Gastroesophageal sphincter (tissue), 4 donors: ENCODE data around the gene BTBD6. TPM values are rescaled to one million over a fixed set of nuclear protein-coding genes. Genes with fewer than 3 reads are reported as not detected.

Source experiments
- ATAC-seq: fragments of 150-250 bp; one replicate; pipeline ENCODE4 v1.9.1; 2016; ENCODE audit warnings: mild to moderate bottlenecking, moderate library complexity
- H3K27ac ChIP-seq, 4 donors: fragments of 200-600 bp; sonication (generic) in 3 of 4; 1 replicate in 3 of 4; 2 replicates in 1 of 4; pipeline ENCODE4 v1.5.1; 2016 to 2019
- H3K27me3 ChIP-seq: fragments of 200-600 bp; sonication (generic); one replicate; pipeline ENCODE4 v1.5.1; 2019
- H3K36me3 ChIP-seq, 2 donors: fragments of 200-600 bp; sonication (generic); one replicate each; pipeline ENCODE4 v1.5.1; 2019; ENCODE audit warnings: control low read depth in 1 of 2
- H3K4me1 ChIP-seq, 3 donors: fragments of 200-600 bp; sonication (generic); 1 replicate in 2 of 3; 2 replicates in 1 of 3; pipeline ENCODE4 v1.5.1; 2016 to 2019; ENCODE audit warnings: control low read depth in 2 of 3
- H3K4me3 ChIP-seq, 2 donors: fragments of 200-600 bp; sonication (generic); one replicate each; pipeline ENCODE4 v1.5.1; 2019; ENCODE audit warnings: mild to moderate bottlenecking in 1 of 2, moderate library complexity in 1 of 2
- H3K9me3 ChIP-seq, 3 donors: fragments of 200-600 bp; sonication (generic); one replicate each; pipeline ENCODE4 v1.5.1; 2017 to 2019; ENCODE audit warnings: control low read depth in 2 of 3
- CTCF ChIP-seq, 4 experiments: fragments of 200-600 bp in 2 of 4; fragments of 450-650 bp in 2 of 4; sonication (generic) in 1 of 4; IDR thresholded peaks; one replicate each; pipeline ENCODE4 v1.5.1; 2017 to 2019; ENCODE audit warnings: antibody characterized with exemption in 4 of 4, mild to moderate bottlenecking in 2 of 4, moderate library complexity in 2 of 4
- EP300 ChIP-seq: sonication (generic); formaldehyde crosslinking; IDR thresholded peaks from one replicate; pipeline ENCODE4 v1.6.1; 2017; ENCODE audit warnings: antibody characterized with exemption, mild to moderate bottlenecking
- POLR2A ChIP-seq, 2 donors: fragments of 450-650 bp; IDR thresholded peaks; one replicate each; pipeline ENCODE4 v1.6.1; 2017; ENCODE audit warnings: antibody characterized with exemption in 2 of 2, mild to moderate bottlenecking in 2 of 2, moderate library complexity in 1 of 2
- POLR2AphosphoS5 ChIP-seq: sonication (generic); formaldehyde crosslinking; IDR thresholded peaks from one replicate; pipeline ENCODE4 v1.6.1; 2017; ENCODE audit warnings: antibody characterized with exemption
- WGBS, 2 donors: methylation state at CpG; one replicate each; pipeline ENCODE4 v1.1.5; 2018; ENCODE audit warnings: low coverage in 1 of 2; 5-methylcytosine and 5-hydroxymethylcytosine counted together
- total RNA-seq, 4 donors: library from RNA; depleted of rRNA; stranded (reverse); fragments of >200 nt; gene quantifications; one replicate each; pipeline ENCODE4 v1.1.0, GENCODE V29; 2016

BTBD6 gene
- total RNA-seq, 4 donors from 2014 or later, result 50.9 to 80.7 (median 66.1) TPM

DNA sequence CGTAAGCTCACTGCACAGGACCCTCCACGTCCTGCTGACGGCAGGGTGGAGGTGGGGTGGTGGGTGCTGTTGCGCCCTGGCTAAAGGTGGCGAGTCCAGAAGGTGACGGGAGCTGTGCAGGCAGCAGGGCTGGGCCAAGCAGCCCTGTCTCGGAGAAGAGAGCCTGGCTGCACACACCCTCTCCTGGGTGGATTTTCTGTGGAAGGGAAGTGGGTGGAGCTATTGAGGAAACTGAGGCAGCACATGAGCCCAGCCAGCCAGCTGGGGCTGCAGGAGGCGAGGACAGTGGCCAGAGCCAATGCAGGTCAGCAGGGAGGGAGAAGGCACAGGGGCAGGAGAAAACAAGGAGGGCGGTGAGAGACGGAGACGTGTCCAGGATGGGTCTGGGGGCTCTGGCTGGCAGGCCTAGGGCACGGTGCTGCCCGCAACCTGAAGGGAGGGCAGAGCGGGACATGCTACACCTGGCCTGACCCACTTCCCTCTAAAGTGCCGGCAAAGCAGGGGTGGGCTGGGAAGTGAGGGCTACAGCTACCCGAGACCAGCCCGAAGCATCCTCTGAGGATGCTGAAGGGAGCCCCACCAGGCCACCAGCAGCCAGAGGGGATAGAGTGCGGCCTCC lies 20.5 kb downstream of the BTBD6 start:
- no peak for ATAC-seq
- Histone ChIP-seq H3K36me3 (peaks cover 0 to 69% of the 10 kb centered on the region in 2 donors), H3K27me3 (no peaks in the 10 kb centered on the region), H3K4me1 (peaks cover 0 to 10% (median 0%) of the 10 kb centered on the region in 3 donors), H3K27ac (no peak overlapping the region), H3K9me3 (no peaks in the 10 kb centered on the region), H3K4me3 (no peak overlapping the region)
- TF ChIP-seq CTCF (IDR thresholded peaks at IDR 0.05) (no peak), POLR2AphosphoS5 (no peak), POLR2A (IDR thresholded peaks at IDR 0.05) (no peak), EP300 (no peak)
- WGBS, 2 donors, result 40 to 89% methylated on average over 2 to 9 of the region's 18 CpGs

GRCh38 chr14:105269405-105269804 lies 21.1 kb downstream of the BTBD6 start:
- 100% methylated on average over 2 of the region's 11 CpGs; no CpG with 5 or more reads in 1 of the 2 donors for WGBS, 2 donors
- Histone ChIP-seq H3K4me1 (peaks cover 0 to 13% (median 0%) of the 10 kb centered on the region in 3 donors), H3K27ac (no peak overlapping the region), H3K27me3 (no peaks in the 10 kb centered on the region), H3K9me3 (no peaks in the 10 kb centered on the region), H3K36me3 (peaks cover 0 to 64% of the 10 kb centered on the region in 2 donors), H3K4me3 (no peak overlapping the region)
- ATAC-seq, result no peak
- TF ChIP-seq POLR2AphosphoS5 (no peak), EP300 (no peak), POLR2A (IDR thresholded peaks at IDR 0.05) (no peak)

DNA sequence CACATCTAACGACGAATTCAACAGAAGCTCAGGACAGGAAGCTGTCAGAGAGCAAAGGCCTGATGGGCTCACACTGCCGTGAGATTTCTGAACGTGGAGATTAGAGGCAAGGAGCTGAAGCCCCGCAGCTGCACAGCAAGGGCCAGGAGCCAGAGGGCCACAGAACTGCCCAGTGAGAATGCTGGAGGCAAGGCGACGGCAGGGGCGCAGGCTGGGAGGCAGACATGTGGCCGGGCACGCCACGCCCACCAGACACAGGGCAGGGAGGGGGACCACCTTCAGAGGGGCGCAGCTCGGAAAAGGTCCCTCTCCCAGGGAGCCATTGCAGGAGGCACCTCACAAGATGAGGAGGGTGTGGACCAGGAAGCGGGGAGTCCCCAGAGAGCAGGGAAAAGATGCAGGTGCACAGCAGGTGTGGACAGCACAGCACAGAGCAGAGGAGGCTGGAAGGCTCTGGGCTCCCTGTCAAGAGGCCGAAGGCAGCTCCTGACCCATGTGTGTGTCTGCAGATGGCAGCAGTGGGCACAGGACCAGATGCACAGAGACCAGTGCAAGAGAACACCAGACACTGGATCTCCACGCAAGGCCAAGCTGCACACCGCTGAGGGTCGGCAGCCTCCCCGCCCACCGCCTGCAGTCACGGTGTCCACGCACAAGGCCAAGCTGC lies 23.0 kb downstream of the BTBD6 start:
- H3K9me3 ChIP-seq, result no peaks in the 10 kb centered on the region
- WGBS, 2 donors, result 67 to 73% methylated on average over 5 of the region's 22 CpGs
- H3K4me3 ChIP-seq, result no peak overlapping the region
- H3K27me3 ChIP-seq, result no peaks in the 10 kb centered on the region
- TF ChIP-seq POLR2AphosphoS5 (no peak), POLR2A (IDR thresholded peaks at IDR 0.05) (no peak), CTCF (IDR thresholded peaks at IDR 0.05) (no peak), EP300 (no peak)
- peaks cover 0 to 48% of the 10 kb centered on the region in 2 donors for H3K36me3 ChIP-seq
- no peak for ATAC-seq
- H3K4me1 ChIP-seq, result peaks cover 0 to 27% (median 2%) of the 10 kb centered on the region in 3 donors
- H3K27ac ChIP-seq, result no peak overlapping the region

GRCh38 chr14:105272623-105273022 lies 24.3 kb downstream of the BTBD6 start:
- Histone ChIP-seq H3K36me3 (peaks cover 0 to 36% of the 10 kb centered on the region in 2 donors), H3K4me1 (peaks cover 0 to 30% (median 3%) of the 10 kb centered on the region in 3 donors), H3K9me3 (no peaks in the 10 kb centered on the region), H3K27ac (no peak overlapping the region), H3K27me3 (no peaks in the 10 kb centered on the region), H3K4me3 (no peak overlapping the region)
- ATAC-seq, result no peak
- 20 to 91% methylated on average over 1 to 3 of the region's 15 CpGs for WGBS, 2 donors
- TF ChIP-seq EP300, result no peak
- TF ChIP-seq POLR2AphosphoS5, result no peak
- no peak for TF ChIP-seq CTCF (IDR thresholded peaks at IDR 0.05)

DNA sequence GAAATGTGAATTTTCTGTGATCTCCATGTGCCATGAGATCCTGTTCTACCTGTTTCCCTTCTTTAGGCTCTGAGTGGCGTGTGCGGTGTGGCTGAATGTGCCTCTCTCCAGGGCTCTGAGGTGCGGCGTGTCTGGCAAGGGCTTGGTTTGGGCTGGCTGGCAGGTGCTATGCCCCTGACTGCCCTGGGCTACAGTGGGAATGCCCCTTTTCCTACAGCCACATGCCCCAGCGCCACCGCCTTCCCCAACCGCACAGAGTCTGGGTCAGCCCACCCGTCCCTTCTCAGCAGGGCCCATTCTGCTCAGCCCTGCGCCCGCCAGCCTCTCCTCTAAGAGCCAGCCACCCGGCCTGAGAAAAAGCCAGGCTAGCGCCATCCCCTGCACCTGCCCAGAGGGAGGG lies 24.7 kb downstream of the BTBD6 start:
- Histone ChIP-seq H3K4me3 (no peak overlapping the region), H3K27me3 (no peaks in the 10 kb centered on the region), H3K4me1 (peaks cover 0 to 30% (median 6%) of the 10 kb centered on the region in 3 donors), H3K9me3 (no peaks in the 10 kb centered on the region), H3K36me3 (peaks cover 0 to 32% of the 10 kb centered on the region in 2 donors), H3K27ac (no peak overlapping the region)
- ATAC-seq, result no peak
- WGBS, 2 donors, result 86% methylated on average over 6 of the region's 12 CpGs; no CpG with 5 or more reads in 1 of the 2 donors
- TF ChIP-seq POLR2A (IDR thresholded peaks at IDR 0.05) (no peak), POLR2AphosphoS5 (no peak), CTCF (IDR thresholded peaks at IDR 0.05) (no peak), EP300 (no peak)
